Fibroblast of peridontal ligament (primary cell): ENCODE data around the gene PCNX2.

ENCODE experiments used
- DNase-seq: peaks from one replicate; pipeline ENCODE4 v3.0.0-alpha.2; 2010; ENCODE audit errors: extremely low read depth

PCNX2 gene

DNA sequence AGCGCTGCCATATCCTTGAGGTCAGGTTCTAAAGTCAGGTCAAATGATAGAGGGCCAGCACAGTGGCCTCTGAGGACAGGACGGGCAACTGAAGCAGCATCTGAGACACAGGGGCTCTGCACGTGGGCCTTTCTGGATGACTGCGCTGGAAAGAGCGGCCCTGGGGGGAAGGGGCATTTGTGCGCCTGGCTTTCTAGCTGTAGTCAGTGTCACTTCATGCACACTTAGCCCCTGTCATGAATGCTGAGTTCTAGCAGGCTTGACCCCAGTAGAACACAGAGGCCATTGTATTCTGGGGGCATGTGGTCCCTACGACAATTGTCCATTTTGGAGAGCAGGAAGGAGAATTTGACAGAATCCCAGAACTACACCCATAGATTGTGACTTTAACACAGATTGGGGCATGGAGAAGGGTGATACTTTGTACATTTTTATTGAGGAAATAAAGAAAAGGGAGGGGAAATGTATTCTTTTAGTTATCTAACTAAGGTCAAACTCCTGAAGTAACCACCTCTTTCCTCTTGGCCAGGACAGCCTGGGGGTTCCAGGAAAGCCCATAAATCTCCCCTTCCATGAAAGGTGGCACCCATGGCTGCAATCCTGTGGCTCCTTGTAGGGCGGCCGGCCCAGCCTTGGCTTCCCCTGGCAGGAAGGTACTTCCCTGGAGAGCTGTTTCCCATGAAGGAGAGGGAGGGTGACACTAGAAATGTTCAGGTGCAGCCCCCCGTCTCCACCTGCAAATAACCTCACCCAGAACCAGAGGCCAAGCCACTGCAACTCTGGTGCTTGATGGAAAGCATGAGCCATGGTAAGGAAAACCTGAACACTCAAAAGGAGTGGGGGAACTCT is 310.7 kb downstream of the PCNX2 start:
- no peak for DNase-seq

DNA sequence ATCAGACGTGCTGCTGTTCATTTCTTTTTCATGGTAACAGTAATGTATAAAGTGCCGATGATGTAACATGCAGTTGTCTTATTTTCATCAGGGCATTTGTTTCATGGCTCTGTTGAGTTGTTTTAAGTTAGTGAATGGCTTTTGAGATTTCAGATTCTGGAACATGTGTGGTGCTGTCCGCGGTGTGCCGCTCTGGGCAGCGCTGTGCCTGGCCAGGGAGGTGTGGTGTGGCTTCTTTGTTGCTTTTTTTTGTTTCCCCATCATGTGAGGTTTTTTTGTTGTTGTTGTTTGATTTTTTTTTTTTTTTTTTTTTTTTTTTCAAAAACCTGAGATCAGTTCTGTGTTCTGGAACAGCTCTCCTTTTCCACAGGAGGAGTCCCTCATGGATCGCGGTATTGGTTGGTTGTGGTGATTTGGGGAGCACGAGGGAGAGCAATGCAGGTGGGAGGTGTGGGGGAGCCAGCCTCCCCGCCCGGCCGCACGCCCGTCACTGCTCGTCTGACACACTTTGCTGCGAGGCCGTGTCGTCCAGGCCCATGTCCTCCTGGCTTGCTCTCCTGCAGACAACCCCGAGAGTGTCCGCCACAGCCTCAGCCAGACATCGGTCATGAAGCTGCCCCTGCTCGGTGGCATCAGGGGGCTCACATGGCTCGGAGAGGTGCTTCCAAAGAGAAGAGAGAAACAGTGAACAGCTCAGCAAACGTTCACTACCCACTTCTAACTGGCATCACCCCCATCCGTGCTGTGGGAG is 311.5 kb downstream of the PCNX2 start:
- DNase-seq: no peak

DNA sequence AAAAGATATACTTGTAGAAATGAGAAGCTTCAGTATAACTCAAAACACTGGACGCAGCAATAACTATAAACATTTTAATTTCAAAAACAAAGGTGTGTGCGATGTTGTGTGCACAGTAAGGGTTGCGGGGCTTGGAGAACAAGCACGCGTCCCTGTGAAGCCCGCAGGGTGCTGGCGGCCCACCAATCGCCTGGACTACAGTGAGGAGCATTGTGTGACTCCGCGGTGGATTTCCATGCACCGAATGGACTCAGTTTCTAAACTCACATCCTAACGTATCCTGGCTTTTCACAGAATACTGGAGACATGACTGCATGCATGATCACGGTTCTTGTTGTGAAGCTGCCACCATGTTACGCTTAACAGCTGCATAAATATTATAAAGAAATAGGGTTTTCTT is 312.1 kb downstream of the PCNX2 start:
- no peak for DNase-seq

DNA sequence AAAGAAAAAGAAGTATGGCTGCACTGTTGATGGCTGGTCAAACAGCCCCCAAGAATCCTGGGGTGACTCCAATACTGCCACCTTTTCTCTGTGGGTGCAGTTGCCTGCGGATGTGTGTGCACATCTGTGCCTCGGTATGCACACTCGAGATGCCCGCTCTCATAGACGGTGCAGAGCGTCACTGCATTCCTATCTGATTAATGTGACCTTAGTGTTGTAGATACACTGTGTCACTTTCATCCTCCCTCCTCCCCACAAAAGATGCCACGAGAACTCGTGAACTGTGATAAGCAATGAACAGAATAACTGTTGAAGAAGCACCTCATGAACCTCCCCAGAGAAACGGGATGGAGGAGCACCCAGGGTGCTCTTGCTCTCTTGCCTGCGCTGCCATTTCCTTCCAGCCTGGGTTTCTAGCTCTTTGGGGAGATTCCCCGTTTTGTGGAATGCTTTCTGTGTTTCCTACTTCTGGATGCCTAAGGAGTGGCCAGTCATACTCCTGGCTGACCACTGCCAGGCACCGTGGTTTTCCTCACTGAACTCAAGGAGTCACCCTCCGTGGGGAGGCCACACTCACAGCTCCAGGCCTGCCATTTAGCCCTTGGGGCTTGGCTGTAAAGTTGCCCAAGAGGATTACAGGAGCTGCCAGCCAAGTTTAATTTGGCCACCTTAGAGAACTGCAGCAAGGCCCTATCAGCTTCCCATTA is 313.1 kb downstream of the PCNX2 start:
- DNase-seq: peak; percentile 26

DNA sequence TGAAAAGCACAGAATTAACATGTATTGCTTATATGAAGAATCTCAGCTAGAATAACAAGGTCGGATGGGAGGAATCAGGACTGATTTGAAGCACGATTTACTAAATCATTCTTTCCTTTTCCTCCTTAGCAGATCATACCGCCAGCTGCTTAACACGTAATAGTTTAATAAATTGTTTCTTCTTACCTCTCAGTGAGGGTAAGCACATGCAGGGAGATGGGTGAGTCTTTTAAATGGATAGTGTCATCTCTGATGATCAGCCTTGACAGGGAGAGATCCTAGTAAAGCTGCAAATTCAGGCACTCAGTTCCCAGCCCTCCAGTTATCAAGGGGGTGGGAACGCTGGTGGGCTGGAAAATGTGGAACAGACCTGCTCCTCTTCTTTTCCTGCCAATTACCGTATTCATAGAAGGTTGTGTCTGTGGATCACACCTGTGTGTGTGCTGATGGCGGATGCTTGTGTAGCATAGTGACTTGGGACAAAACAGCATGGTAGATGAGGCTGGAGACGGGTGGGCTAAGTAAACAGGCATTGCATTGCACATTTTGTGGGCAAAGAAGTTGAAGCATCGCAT is 314.5 kb downstream of the PCNX2 start:
- no peak for DNase-seq

DNA sequence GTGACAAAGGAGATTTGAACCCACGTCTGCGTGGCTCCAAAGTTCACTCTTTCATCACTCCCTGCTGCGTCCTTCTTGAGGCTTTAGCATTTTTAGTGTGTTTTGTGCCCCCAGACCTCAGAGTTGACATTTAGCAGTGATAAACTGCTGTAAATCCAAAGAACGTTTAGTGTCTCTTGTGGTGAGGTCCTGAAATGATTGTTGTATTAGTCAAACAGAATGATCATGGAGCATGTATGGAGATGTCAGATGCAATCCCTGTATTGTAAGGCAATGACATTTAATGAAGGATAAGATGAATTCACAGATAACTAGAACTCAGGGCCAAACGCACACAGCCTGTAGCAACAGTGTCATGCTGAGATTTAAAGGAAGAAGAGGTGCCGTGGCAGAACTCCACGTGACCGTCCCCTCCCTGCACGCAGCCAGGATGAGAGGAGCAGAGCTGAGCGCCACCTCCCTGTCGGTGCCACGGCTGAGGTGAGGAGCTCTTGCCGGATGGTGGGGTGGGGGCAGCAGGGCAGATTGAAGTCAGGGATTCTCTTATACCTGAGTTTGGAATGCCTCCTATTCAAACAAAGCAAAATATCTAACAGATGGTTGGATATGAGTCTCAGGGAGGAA is 315.1 kb downstream of the PCNX2 start:
- no peak for DNase-seq

DNA sequence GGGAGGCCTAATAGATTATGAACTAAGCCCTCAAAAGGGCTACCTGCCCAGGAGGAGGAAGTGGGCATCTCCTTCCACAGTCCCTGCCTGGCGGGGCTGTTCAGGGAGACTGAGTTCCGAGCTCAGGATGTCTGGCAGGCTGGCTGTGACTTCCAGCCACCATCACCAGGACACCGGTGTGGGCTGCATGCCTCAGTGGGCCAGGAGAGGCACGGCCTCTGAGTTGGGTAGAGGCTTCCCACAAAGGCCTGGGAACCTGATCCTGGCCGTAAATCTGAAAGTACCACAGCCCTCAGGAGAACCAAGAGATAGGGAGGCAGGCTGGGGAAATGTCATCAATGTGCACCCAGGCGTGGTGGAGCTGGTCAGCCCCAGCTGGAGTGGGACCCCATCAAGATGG is 316.0 kb downstream of the PCNX2 start:
- DNase-seq: no peak

DNA sequence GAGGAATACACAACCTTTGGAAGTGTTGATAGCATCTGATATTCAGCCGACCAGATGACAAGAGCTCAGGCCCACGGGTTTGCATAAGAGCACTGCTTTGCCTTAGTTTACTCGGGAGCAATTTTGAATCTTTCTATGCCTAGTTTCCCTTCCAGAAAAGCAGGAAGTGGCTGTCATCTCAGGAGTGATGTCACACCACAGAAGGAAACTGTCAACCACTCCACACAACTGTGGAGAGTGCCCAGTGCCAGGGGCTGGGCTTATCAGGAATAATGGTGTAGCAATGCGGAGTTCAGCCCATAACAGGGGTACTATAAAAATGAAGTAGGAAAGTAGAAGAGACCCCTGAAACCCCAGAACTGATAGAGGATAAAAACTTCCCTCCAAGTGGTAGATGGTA is 316.7 kb downstream of the PCNX2 start:
- DNase-seq: no peak

DNA sequence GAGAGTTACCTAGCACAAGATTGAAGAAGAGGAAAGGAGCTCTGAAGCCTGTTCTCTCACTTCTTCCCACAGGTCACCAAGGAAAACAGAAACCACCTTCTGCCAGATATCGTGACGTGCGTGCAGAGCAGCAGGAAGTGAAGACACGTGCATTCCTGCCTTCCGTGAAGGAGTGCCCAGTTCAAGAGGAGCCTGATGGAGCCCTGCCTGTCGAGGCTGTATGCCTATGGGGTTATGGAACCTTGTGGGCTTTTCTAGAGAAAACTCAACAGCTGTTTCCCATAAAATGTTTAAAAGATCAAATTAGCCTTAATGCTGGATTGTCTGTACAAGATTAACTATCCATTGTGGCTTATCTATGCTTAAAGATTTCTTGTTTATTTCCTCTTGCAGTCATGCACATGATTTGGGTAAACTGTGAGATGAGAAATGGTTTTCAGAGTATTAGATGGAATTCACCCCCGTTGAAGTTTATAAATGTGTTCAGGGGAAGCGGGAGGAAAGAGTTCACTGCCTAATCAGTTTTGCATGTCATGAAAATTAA is 317.4 kb downstream of the PCNX2 start:
- DNase-seq: peak; percentile 82

DNA sequence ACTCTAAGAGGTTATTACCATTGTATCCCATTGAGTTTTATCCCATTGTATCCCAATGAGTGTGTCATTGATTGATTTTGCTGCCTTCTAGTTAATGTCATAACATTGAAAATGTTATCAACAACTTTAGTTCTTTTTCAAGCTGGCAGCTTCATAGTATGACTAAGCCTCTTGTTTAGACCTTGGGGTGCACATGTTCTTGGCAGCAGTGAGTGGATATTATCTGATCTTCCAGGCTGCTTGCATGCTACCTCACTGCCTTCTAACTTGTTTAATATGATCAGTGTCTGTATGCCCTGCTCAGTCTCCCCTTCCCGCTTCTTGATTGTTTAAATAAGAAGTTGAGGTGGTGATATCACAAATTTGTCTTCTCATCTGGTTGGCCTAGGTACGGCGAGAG is 320.6 kb downstream of the PCNX2 start:
- peak; percentile 66 for DNase-seq

DNA sequence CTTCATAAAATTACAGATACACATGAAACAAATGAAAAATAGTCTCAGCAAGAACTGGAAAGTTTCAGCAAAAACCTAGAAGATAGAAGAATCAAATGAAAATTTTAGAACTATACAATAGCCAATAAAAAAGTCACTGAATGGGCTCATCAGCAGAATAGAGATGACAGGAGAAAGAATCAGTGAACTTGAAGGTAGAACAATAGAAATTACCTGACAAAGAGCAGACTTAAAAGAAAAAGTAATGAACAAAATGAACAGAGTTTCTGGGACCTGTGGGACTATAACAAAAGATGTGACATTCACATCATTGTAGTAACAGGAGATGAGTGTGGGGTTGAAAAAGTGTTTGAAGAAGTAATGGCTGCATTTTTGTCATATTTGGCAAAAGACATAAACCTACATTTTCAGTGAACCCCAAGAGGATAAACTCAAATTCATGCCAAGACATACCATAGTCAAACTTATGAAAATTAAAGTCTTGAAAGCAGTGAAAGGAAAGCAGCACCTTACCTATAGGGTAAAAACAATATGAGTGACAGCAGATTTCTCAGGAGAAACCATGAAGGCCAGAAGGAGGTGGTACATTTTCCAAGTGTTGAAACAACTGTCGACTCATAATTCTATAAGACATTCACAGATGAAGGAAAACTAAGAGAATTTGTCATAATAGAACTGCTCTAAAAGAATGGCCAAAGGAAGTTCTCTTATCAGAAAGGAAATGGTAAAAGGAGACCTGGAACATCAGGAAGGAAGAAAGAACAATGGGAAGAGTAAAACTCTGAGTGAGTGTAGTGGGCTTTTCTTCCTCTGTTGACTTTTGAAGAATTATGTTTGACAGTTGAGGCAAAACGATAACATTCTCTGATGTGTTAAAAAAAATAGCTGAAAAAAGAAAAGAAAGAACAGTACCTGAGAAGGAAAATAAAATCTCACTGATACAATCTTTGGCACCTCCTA is 321.6 kb downstream of the PCNX2 start:
- no peak for DNase-seq

DNA sequence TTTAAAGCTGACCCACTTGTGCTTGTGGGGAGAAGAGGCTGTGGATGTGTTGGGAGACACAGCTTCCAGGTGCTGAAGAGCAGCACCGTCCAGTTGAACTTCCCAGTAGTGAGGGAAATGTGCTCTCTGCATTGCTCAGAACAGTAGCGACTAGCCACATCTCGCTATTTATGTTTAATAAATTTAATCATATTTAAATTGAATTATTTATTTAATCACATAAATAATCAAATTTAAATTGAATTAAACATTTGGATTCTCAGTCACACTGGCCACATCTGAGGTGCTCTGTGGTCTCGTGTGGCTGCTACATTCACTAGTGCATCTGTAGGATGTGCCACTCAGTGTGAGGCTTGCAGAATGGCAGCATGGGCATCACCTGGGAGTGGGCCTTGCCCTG is 325.0 kb downstream of the PCNX2 start:
- DNase-seq: no peak

DNA sequence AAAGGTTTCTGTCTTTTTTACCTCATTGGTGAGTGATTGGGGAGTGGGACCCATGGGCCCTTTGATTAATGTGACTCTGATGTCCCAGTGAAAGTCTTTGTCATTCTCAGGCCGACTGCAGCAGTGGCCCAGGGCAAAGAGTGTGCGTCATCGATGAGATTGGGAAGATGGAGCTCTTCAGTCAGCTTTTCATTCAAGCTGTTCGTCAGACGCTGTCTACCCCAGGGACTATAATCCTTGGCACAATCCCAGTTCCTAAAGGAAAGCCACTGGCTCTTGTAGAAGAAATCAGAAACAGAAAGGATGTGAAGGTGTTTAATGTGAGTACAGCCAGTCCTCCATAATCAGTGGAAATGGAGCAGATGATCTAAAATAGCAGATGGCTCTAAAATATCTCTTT is 325.7 kb downstream of the PCNX2 start:
- no peak for DNase-seq

DNA sequence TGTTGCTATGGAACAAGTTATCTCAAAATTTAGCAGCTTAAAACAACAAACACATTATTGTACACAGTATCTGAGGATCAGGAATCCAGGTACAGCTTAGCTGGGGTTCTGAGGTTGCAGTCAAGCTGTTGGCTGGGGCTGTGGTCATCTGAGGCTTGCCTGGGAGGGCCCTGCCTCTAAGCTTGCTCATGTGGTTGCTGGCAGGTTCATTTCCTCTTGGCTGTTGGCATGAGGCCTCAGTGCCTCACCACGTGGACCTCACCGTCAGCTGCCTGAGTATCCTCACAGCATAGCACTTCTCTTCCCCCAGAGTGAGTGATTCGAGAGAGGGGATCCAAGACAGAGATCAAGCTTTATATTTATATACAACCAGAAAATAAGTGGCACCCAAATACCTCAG is 326.6 kb downstream of the PCNX2 start:
- no peak for DNase-seq

DNA sequence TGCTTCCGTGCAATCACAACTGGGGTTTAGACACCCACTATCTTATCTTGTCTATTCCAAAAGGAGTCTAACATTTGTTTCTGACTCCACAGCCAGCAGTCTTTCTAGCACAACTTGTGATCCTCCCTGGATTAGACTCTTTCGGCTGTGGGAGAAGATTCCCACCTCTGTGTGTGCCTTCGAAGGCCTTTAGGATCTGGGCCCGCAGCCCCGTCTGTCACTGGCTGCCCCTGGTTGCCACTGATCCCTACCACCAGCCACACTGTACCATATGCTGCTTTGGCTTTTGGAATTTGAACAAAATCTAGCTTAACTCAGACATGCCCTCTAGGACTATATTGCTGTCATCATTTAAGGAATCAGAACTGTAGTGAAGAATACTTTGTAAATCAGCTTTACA is 327.1 kb downstream of the PCNX2 start:
- DNase-seq: no peak

DNA sequence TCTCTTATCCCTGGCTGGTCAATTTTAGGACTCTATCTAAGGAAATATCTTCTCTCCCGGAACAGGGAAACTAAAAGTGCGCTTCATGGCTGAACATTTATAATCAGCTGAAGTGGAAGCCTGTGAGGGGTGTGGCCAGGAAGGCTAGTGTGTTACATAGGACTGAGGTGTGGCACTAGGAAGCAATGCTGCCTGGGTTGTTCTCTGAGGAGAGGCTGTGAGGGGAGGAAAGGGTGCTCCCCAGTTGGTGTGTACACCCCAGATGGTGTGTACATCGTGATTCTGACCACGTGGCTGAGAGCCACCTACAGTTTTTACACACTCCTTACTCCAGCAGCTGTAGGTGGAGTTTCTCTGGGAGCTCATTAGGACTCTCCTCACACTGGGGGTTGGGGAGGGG is 328.9 kb downstream of the PCNX2 start:
- DNase-seq: no peak

DNA sequence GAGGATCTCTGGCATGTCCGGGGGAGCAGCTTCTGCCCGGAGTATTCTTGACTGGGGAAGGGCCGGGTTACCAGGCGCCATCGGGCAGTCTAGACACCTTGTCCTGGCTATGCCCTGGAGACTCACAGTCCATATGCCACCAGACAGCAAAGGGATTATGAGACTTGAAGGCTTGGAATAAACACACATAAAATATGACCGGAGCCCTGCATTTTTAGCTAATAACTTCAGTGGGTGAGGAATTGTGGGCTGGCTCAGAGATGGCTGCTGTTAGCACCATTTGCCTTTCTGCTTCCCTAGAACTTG is 329.7 kb downstream of the PCNX2 start:
- DNase-seq: no peak

DNA sequence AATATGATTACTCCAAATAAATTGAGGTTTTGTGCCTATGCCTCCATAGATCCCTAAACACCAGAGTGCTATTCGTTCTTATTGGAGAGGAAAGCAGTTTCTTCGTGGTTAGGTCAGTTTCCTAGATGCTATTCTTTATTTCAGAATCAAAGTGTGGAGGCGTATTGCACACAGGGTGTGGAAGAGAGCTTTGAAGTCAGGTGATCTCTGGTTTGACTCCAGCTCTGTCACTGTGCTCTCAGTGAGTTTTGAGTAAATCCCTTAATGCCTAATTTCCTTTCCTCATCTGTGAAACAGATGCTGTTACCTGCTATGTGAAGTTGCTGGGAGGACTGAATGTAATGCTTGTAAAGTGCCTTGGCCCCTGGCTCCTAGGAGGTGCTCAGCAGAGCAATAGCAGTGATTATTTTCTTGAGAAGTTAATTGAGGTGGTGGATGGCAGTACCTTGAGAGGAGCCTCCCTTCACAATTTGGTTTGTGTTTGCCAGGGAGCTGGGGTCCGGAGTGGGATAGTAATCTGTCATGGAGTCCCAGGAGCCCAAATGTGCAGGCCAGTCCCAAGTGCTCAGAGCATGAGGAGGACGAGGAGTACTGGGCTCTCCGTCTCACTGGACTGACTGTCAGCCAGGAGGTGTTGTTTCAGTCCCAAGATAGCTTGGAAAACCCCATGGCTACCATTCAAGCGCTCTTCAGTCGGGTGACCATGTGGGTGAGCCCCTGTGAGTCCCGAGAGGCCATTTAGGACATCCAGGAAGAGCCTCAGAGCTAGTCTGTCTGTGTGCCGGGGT is 330.2 kb downstream of the PCNX2 start:
- DNase-seq: no peak

DNA sequence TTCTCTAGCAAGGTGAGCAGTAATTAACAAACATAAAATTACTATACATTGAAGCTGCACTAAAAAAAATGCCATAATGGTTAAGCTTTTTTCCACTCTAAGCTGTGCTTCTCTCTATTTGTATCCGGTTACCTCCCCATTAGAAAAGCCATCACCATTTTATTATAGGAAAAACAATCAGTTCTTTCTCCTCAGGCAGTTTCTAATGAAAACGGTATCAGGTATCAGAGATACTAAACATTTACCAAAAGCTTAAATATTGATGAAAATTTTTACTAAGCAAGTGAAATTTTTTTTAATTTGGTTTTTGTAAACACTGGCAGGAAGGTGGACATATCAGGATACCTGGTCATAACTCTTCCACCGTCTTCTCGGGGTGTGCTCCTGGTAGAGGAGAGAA is 330.9 kb downstream of the PCNX2 start:
- no peak for DNase-seq
